Parietal lobe (tissue), 2 donors: ENCODE measurements around the gene PRTG. TPM values are rescaled to one million over a fixed set of nuclear protein-coding genes. Genes with fewer than 3 reads are reported as not detected.

Experiments used
- small RNA-seq: library from RNA; depleted of rRNA; stranded (forward); fragments of <200 nt; gene quantifications from one replicate; pipeline ENCODE3, GENCODE V24; 2014; ENCODE audit warnings: low replicate concordance
- total RNA-seq: library from RNA; depleted of rRNA; stranded (reverse); fragments of >200 nt; gene quantifications from one replicate; pipeline ENCODE4 v1.2.3, GENCODE V29; 2014

The PRTG gene, protein sequence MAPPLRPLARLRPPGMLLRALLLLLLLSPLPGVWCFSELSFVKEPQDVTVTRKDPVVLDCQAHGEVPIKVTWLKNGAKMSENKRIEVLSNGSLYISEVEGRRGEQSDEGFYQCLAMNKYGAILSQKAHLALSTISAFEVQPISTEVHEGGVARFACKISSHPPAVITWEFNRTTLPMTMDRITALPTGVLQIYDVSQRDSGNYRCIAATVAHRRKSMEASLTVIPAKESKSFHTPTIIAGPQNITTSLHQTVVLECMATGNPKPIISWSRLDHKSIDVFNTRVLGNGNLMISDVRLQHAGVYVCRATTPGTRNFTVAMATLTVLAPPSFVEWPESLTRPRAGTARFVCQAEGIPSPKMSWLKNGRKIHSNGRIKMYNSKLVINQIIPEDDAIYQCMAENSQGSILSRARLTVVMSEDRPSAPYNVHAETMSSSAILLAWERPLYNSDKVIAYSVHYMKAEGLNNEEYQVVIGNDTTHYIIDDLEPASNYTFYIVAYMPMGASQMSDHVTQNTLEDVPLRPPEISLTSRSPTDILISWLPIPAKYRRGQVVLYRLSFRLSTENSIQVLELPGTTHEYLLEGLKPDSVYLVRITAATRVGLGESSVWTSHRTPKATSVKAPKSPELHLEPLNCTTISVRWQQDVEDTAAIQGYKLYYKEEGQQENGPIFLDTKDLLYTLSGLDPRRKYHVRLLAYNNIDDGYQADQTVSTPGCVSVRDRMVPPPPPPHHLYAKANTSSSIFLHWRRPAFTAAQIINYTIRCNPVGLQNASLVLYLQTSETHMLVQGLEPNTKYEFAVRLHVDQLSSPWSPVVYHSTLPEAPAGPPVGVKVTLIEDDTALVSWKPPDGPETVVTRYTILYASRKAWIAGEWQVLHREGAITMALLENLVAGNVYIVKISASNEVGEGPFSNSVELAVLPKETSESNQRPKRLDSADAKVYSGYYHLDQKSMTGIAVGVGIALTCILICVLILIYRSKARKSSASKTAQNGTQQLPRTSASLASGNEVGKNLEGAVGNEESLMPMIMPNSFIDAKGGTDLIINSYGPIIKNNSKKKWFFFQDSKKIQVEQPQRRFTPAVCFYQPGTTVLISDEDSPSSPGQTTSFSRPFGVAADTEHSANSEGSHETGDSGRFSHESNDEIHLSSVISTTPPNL
- total RNA-seq: 7.2 TPM

DNA sequence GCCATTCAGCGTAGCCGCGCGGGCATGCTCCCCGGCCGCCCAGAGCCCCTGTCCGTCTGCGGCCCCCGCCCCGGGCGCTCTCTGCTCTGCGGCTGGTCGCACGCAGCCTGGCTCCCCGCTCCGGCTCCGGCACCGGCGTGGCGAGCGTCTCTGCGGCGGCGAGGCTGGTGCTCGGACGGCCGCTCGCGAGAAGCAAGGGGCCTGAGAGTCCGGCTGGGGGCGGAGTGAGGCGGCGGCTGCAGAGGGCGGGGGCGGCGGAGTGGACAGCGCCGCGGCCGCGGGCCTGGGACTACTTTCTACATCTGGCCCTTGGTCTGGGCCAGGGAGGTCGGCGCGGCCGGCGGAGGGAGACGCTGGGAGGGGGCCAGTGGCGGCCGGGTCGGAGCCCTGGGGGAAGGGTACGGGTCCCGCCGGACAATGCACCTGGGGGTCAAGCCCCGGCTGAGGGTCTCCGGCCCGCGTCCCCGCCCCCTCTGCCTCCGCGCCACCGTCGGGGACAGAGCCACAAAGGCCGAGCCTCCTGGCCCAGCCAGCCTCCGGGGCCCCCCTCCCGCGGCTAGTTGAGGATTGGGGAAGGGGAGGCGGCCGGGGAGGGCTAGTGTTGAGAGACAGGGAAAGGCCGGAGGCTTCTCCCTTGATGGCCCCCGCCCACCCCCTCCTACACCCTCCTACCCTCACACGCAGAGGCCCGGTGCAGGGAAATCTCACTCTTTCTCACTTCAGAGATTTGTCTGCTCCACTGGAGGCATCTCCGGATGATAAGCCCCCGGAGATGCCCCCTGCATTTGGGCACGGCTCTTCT is at the start of gene PRTG:
TSS of gene PRTG (minus strand) at position 226 of the 802 bp plus-strand sequence. CDS start at position 5, 221 bp downstream.

DNA sequence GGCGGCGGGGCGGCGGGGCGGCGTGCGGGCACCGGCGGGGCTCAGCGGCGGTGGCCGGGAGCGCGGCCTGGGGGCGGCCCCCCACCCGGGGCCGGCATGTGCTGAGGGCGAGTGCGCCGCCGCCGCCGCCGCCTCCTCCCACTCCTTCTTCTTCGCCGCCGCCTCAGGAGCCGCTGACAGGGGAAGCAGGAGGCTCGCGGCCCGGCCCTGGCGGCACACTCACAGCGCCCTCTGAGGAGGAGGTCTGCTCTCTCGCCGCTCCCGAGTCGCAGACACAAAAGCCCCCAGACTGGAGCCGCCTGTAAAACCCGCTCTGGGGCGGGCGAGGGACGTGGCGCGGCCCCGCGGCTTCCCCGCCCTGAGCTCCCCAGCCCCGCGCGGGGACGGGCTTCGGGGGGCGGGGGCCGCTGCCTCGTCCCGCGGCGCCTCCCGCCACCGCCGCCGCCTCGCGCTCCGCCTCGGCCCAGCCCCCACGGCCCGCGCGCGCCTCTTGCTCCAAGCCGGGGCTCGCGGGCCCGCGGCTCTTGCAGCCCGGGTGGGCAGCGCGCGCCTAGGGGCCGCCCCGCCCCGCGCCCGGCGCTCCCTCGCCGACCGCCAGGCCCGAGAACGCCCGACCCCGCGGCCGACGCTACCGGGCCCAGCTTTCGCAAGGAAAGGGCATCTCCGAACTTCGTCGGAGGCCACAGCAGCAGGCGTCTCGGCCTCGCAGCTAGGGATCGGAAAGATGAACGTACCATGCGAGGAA is 154.7 kb downstream of the PRTG start, which contains the start of gene PYGO1:
TSS of gene PYGO1 (minus strand) at position 276 of the 745 bp plus-strand sequence. CDS start 462 bp downstream, outside the sequence.

Small RNAs within 50 kb of the gene (small RNA-seq; reads per million reads assigned to genes)
- not detected for gene AC009997.1

Other genes with a start within 250 kb of the PRTG start
- gene DNAAF4, start 234.9 kb downstream of the PRTG start, total RNA-seq: 16.9 TPM
- gene PYGO1, start 154.8 kb downstream of the PRTG start, total RNA-seq: 57.0 TPM